HEK293T (cell line): Measurements from ENCODE around the gene HS3ST3A1.

Experiments used
- CTCF ChIA-PET: fragments of 350-600 bp; formaldehyde crosslinking; extraction: SDS; loops from one replicate; lab custom pipeline; 2021; ENCODE audit warnings: antibody characterized with exemption, inconsistent platforms; lab: Yijun Ruan, JAX
- POLR2A ChIA-PET: fragments of 350-600 bp; formaldehyde crosslinking; extraction: SDS; loops from one replicate; lab custom pipeline; 2020; ENCODE audit warnings: antibody characterized with exemption, inconsistent platforms; lab: Yijun Ruan, JAX
- DNase-seq: peaks from one replicate; pipeline ENCODE4 v3.0.0; 2012; ENCODE audit warnings: mixed read lengths; ENCODE audit errors: extremely low spot score
- ARNT ChIP-seq: fragments of 450-650 bp; IDR thresholded peaks from 2 replicates; pipeline ENCODE4 v1.6.1; 2017; ENCODE audit warnings: mild to moderate bottlenecking
- BHLHE40 ChIP-seq: fragments of 450-650 bp; IDR thresholded peaks from 2 replicates; pipeline ENCODE4 v1.6.1; 2016; ENCODE audit warnings: mild to moderate bottlenecking, moderate library complexity, borderline replicate concordance
- CTBP1 ChIP-seq: fragments of 450-650 bp; IDR thresholded peaks from 2 replicates; pipeline ENCODE4 v1.6.1; 2016; ENCODE audit warnings: borderline replicate concordance
- ELF4 ChIP-seq: fragments of 450-650 bp; IDR thresholded peaks from 2 replicates; pipeline ENCODE4 v1.6.1; 2017; ENCODE audit warnings: antibody characterized with exemption
- FOXA1 ChIP-seq: fragments of 450-650 bp; IDR thresholded peaks from 2 replicates; pipeline ENCODE4 v1.6.1; 2016; ENCODE audit warnings: mild to moderate bottlenecking
- FOXK2 ChIP-seq: fragments of 450-650 bp; IDR thresholded peaks from 2 replicates; pipeline ENCODE4 v1.6.1; 2016; ENCODE audit warnings: mild to moderate bottlenecking
- FOXM1 ChIP-seq: fragments of 450-650 bp; IDR thresholded peaks from 2 replicates; pipeline ENCODE4 v1.6.1; 2017; ENCODE audit warnings: mild to moderate bottlenecking, borderline replicate concordance
- HDGF ChIP-seq: fragments of 450-650 bp; IDR thresholded peaks from 2 replicates; pipeline ENCODE4 v1.6.1; 2017; ENCODE audit warnings: antibody characterized with exemption, borderline replicate concordance
- L3MBTL2 ChIP-seq: fragments of 450-650 bp; conservative IDR thresholded peaks from 2 replicates; pipeline ENCODE4 v1.6.1; 2016; ENCODE audit warnings: mild to moderate bottlenecking
- LEF1 ChIP-seq: fragments of 450-650 bp; IDR thresholded peaks from 2 replicates; pipeline ENCODE4 v1.6.1; 2017; ENCODE audit warnings: mild to moderate bottlenecking, borderline replicate concordance
- NFRKB ChIP-seq: fragments of 450-650 bp; IDR thresholded peaks from 2 replicates; pipeline ENCODE4 v1.6.1; 2016; ENCODE audit warnings: mild to moderate bottlenecking, moderate library complexity
- SP1 ChIP-seq: fragments of 450-650 bp; IDR thresholded peaks from 2 replicates; pipeline ENCODE4 v1.6.1; 2017
- SUZ12 ChIP-seq: fragments of 450-650 bp; IDR thresholded peaks from 2 replicates; pipeline ENCODE4 v1.6.1; 2016; ENCODE audit warnings: mild to moderate bottlenecking
- TARDBP ChIP-seq: fragments of 450-650 bp; IDR thresholded peaks from 2 replicates; pipeline ENCODE4 v1.6.1; 2016
- ZNF384 ChIP-seq: fragments of 450-650 bp; IDR thresholded peaks from 2 replicates; pipeline ENCODE4 v1.6.1; 2016
- TF ChIP-seq, protein P1 (sequence below): fragments of 450-650 bp; IDR thresholded peaks from 2 replicates; pipeline ENCODE4 v1.6.1; 2016

The HS3ST3A1 gene

DNA sequence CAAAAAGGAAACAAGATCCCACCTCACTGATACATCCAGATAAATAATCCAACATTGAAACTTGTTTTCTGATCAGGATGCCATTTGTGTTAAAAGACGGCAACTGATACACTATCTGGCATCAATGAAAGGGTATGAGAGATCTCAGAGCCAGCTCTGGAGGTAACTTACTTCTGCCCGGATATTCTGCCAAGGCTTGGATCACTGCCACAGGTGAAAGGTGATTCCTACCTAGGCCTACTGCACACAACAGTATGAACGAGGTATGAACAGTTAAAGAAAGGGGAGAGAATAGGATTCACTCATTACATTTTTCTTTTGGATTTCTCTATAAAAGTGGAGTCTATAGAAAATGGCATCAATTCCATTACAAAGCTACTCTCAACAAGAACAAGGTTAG lies 136.1 kb downstream of the HS3ST3A1 start:
- no peak for TF ChIP-seq FOXM1
- no peak for TF ChIP-seq ZNF384
- no peak for TF ChIP-seq FOXA1
- TF ChIP-seq CTBP1, result no peak
- DNase-seq, result no peak
- ChIA-PET POLR2A (no interaction called here), CTCF (no interaction called here)

DNA sequence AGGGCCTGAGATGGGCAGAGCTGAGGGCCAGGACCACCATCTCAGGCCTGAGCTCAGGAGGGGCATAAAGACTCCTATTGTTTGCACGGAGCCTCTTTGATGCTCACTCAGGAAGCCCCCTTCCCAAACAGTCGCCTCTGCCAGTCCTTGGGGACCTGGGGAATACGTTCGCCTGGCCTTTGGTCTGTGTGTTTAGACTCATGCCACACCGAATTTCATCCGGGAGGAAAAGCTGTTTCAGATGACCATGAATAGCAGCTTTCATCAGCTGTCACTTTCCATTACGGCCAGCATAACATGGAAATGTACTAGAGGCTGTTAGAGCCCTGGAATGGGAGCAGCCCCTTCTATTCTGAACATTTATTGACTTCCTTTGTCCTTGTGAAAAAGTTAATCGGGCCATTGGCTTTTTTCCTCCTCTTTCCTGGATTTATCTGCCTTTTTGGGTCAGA lies 139.0 kb downstream of the HS3ST3A1 start:
- TF ChIP-seq HDGF (no peak), L3MBTL2 (no peak), ARNT (no peak), NFRKB (no peak), FOXK2 (no peak), FOXM1 (no peak), SUZ12 (no peak), BHLHE40 (no peak), LEF1 (no peak), TARDBP (no peak), SP1 (no peak), FOXA1 (no peak), ZNF384 (no peak), ELF4 (no peak), CTBP1 (no peak)
- TF ChIP-seq, protein P1, sequence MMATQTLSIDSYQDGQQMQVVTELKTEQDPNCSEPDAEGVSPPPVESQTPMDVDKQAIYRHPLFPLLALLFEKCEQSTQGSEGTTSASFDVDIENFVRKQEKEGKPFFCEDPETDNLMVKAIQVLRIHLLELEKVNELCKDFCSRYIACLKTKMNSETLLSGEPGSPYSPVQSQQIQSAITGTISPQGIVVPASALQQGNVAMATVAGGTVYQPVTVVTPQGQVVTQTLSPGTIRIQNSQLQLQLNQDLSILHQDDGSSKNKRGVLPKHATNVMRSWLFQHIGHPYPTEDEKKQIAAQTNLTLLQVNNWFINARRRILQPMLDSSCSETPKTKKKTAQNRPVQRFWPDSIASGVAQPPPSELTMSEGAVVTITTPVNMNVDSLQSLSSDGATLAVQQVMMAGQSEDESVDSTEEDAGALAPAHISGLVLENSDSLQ, result no peak
- no peak for DNase-seq
- ChIA-PET CTCF (no interaction called here), POLR2A (no interaction called here)

DNA sequence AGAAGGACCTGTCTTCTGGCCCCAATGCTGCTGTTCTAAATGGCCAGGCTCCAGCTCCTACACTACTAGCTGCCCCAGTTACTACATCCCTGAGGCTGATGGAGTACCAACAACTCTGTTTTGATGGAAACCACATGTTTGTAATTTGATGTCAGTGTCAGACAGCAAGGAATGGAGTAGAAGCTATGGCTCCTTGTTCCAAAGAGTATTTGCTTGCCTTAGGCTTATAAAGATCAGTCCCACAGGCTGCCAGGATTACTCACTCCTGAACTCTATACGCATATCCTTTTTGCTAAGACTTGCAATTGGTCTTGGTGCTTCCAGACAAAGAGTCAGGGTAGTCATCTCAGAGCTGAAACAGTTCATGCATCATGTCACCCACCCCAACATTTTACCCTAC lies 139.6 kb downstream of the HS3ST3A1 start:
- ChIA-PET CTCF (no interaction called here), POLR2A (no interaction called here)
- TF ChIP-seq FOXK2 (no peak), NFRKB (no peak), FOXA1 (no peak), ELF4 (no peak), SP1 (no peak), ARNT (no peak), CTBP1 (no peak)
- DNase-seq, result no peak

DNA sequence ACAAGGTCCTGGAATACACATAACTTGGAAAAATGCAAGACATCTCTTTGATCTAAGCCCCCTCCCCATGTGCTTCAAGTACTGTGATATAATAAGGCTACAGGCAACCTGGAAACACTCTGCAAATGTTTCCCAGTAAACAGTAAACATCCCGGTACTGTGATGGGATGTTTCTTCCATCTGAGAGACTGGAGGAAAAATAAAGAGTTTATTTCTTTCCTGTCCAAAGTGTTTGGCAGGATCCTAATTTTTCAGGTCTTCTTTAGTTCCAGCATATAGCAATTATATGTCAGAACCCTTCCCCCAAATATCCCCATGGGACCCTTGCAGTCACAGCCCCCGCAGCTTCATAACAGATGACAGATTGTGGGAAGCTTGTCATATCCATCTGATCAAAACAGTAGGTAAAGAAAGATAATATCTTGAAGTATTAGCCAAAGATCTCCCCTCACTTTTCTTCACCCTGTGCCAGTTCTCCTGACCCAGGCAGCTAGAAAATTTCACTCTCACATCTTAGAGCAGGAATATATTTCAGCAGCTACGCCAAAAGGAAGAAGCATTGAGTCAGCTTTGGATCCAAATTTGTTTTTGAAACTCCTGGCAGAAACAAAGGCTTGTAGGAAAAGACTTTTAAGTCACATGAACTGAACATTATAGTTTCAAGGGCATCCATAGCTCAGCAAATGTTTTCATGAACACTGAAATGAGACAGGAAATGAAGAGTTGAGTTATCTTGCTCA lies 141.3 kb downstream of the HS3ST3A1 start:
- POLR2A ChIA-PET, result no interaction called here

DNA sequence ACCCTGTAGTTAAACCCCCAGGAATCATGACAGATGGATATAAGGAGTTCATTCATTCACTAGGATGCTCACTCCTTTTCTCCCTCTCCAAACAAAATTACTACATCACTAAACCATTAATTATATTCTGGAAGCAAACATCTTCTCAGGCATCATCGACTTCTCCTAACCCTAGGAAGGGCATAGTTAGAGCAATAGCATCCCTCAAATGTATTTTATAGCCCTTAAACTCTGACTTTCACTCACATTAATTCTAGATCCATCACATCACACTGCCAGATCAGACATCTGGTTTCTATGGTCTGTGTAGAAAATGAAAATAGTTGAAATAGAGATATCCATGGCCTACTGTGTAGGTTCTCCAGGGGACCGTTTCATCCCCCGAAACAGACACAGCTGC lies 143.9 kb downstream of the HS3ST3A1 start:
- no peak for TF ChIP-seq BHLHE40
- TF ChIP-seq TARDBP, result no peak
- TF ChIP-seq HDGF, result no peak
- TF ChIP-seq FOXM1, result no peak
- no peak for TF ChIP-seq SP1
- TF ChIP-seq ELF4, result no peak
- no peak for DNase-seq
- ChIA-PET POLR2A (no interaction called here), CTCF (no interaction called here)

More for the DNA sequence above, 141.3 kb downstream of the HS3ST3A1 start:
- TF ChIP-seq ELF4, result no peak
- TF ChIP-seq BHLHE40, result no peak
- TF ChIP-seq, protein P1, result no peak
- no peak for TF ChIP-seq TARDBP
- no peak for TF ChIP-seq FOXK2
- TF ChIP-seq LEF1, result no peak
- TF ChIP-seq FOXM1, result no peak
- no peak for TF ChIP-seq ARNT
- no peak for TF ChIP-seq NFRKB
- no peak for TF ChIP-seq CTBP1
- TF ChIP-seq HDGF, result no peak
- no peak for TF ChIP-seq SP1
- TF ChIP-seq SUZ12, result no peak
- no peak for TF ChIP-seq FOXA1
- no peak for TF ChIP-seq ZNF384
- TF ChIP-seq L3MBTL2, result no peak
- CTCF ChIA-PET, result interaction anchor here (0.6 kb wide), 1 partner anchor 123 kb away, joined by 5 read pairs; no protein-coding TSS in a partner anchor
- no peak for DNase-seq
